Measurements from ENCODE around the gene NEGR1.

Gene NEGR1

GRCh38 chr1:71687376-71687775 is 595.0 kb downstream of the NEGR1 start:
- DNase-seq (ENCODE audit: low spot score): no peak

DNA sequence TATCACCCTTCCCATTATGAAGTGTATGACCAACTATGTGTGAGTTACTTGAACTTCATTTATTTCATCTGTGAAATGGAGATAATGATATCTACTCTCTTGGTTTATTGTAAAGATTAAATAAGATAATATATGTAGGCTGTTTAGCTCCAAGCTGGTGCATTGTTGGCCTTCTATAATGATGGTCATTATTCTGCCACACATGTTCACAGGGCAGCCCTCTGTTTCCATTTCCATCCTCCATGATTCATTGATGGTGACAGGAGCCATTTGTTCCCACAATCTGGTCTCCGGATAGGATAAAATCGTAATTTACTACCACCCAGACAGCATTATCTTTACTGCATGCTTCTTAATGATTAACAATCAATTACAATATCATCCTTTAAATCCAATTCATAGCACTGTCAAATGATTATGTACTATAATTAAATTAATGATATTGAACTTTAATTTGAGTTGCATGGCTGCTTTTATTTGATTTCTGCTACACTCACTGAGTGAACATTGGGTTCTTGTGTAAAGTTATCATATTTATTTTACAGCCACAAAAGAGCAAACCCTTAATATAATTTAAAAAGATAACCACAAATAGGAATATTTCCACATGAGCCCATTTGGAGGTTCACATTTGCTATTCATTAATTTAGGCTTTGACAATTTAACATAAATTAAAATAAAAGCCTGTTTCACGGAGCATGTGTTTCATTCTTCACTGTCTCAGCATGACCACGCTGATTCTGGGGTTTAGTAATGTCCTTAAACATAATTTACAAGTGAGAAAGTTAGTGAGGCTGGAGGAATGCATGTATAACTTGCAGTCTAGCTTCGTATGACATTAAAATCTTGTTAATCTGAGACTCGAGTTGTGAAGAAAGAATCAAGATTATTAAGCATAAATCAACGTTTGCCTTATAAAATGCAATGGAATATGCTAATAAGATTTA is 605.1 kb downstream of the NEGR1 start:
- no peak for DNase-seq (ENCODE audit: low spot score)

DNA sequence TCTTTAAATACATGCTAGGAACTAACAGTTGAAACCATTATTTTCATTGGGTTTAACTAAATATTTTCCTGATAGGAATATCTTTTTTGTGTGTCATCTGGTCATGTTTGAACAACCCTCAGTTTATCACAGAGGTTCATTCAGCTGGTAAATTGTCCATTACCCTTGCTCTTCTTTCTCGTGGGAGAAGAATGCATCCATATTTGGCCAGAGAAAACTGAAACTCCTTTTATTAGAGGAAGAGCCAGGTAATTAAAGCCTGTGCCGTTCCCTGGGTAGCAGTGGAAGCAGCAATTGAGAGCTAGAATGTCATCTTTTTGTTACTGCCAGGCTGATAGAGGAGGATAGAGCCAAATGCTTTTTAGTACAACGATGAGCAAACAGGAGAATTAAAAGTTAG is 614.3 kb downstream of the NEGR1 start:
- no peak for DNase-seq (ENCODE audit: low spot score)

- DNase-seq (ENCODE audit: low spot score): no peak
Observed at GRCh38 chr1:71667216-71667615, 615.1 kb downstream of the NEGR1 start.

GRCh38 chr1:71666609-71667008 is 615.7 kb downstream of the NEGR1 start:
- no peak for DNase-seq (ENCODE audit: low spot score)

DNA sequence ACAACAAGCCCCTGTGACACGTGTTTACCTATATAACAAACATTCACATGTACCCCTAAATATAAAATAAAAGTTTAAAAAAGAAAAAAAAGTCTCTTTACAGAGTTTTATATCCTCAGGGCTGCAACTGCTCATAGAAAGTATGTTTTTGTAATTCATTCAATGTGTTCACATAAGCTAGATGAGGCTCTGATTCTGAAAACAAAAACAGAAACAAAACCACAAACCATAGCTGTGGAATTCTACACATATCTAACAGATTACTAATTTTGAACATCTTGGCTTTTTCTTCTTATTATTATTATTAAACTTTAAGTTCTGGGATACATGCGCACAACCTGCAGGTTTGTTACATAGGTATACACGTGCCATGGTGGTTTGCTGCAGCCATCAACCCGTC is 621.9 kb downstream of the NEGR1 start:
- DNase-seq (ENCODE audit: low spot score): no peak

DNA sequence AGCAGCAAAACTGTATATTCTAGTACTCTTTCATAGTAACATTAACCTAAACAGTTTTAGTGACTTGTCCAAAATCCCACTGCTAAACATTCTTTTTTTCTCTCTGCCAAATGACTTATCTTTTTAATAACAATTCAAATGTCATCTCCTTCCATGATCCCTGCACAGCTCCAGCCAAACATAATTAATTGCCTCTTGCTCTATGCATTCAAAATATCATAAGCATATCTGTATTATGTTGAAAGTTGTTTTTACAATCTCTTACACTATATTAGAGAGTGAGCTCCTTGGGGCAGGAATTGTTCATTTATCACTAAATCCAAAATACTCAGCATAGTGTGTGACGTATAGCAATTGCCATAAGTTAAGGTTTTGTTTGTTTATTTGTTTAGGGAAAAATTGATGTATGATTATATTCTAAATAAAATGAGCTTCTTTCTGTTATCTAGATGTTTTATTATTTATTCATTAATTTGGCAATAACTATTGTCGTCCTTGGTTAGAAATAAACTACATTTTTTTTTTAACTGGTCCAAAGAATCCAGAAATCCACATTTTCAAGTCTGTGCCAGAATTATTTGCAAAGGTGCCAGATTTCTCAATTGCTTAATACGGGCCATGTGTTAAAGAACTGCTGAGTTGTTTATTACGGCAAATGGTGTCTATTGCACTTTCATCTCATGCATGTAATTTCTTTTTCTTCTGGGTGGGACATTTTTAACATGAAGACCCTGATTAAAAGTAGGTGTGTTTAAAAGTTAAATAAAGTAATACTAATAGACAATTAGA is 624.3 kb downstream of the NEGR1 start:
- DNase-seq (ENCODE audit: low spot score): no peak

DNA sequence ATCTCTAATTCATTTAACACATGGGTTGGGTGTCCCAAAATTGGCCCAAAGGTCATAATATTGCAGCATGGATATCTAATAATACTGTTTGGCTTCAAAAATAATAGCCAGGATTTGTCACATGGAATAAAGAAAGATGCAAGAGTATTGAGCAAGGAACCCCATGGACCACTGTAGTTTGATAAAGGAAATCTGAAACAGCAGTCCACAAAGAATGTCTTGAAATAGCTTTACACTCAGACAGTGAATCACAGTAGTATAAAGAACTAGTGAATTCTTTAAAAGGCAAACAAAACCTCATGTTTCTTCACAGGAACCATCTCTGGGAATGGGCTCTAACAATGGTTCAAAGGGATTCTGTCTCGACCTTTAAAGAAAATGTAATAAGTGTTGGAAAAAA is 625.4 kb downstream of the NEGR1 start:
- no peak for DNase-seq (ENCODE audit: low spot score)

DNA sequence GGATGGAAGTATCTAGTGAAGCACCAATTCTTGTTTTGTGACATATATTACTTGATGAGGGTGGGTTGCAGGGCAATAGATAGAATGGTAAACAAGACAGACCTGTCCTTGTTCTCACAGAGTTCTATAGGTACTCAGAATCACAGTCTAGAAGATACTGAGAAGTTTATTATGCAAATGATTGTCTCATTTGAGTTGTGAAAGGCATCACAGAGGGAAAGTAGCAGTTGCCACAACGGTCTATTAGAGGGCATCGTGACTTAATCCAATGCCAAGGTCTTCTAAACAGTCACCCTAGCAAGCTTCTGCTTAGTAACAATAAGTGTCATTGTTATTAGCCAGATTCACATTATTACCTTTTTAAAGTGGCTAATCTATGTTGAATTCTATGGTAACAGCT is 626.7 kb downstream of the NEGR1 start:
- DNase-seq (ENCODE audit: low spot score): no peak

DNA sequence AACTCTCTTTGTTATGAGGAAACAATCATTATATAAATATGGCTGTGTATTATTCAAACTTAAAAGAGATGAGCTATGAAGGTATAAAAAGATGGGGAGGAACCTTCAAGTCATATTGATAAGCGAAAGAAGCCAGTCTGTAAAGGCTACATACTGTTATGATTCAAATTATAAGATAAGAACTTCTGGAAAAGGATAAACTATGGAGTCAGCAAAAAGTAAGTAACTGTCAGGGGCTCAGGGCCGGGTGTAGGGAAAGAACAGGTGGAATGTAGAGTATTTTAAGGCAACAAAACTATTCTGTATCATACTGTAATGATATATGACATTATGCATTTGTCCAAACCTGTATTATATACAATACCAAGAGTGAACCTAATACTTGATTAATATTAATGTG is 628.4 kb downstream of the NEGR1 start:
- no peak for DNase-seq (ENCODE audit: low spot score)

DNA sequence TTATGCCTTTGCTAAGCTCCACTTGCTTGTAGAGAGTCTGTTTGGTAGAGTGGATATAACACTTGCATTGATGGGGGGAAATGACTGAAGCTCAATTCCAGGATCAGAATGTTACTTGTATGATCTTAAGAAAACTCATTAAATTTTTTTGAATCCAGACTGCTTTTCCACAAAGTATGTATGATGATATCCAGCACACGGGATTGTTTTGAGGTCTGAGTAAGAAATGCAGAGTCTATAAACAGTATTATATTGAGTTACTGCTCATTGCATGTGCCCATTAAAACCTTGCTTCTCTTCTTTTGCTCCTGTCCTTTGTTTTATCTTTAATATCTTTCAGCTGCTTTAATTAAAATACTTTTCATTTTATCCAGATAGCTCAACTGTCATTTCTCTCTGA is 631.1 kb downstream of the NEGR1 start:
- no peak for DNase-seq (ENCODE audit: low spot score)

GRCh38 chr1:71650119-71650518 is 632.2 kb downstream of the NEGR1 start:
- no peak for DNase-seq (ENCODE audit: low spot score)

GRCh38 chr1:71649608-71650007 is 632.7 kb downstream of the NEGR1 start:
- DNase-seq (ENCODE audit: low spot score): no peak

GRCh38 chr1:71647513-71648300 is 634.6 kb downstream of the NEGR1 start:
- DNase-seq (ENCODE audit: low spot score): no peak

- DNase-seq (ENCODE audit: low spot score): no peak
Observed at GRCh38 chr1:71645015-71645414, 637.3 kb downstream of the NEGR1 start.

DNA sequence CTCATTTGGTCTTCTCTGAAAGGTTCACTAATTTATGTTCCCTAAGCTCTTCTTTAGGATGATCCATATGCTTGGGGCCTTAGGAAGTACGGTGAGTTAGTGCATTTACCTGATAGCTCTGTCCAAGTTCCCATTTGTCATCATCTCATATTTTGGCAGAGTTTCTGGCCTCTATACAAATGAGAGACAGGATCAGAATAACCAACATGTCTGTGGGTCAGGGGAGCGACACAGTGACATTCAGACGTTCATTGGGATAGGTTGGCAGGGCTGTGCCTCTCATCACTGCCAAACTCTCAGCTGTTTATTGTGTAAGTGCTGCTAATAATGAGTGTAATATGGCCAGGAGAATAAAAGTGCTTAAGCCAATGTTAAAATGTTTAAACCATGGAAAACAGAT is 640.4 kb downstream of the NEGR1 start:
- no peak for DNase-seq (ENCODE audit: low spot score)

GRCh38 chr1:71640998-71641397 is 641.3 kb downstream of the NEGR1 start:
- no peak for DNase-seq (ENCODE audit: low spot score)

GRCh38 chr1:71640116-71640515 is 642.2 kb downstream of the NEGR1 start:
- DNase-seq (ENCODE audit: low spot score): no peak

- DNase-seq (ENCODE audit: low spot score): no peak
Observed at GRCh38 chr1:71638081-71638766, 644.1 kb downstream of the NEGR1 start.

GRCh38 chr1:71635568-71635967 is 646.8 kb downstream of the NEGR1 start:
- no peak for DNase-seq (ENCODE audit: low spot score)

DNA sequence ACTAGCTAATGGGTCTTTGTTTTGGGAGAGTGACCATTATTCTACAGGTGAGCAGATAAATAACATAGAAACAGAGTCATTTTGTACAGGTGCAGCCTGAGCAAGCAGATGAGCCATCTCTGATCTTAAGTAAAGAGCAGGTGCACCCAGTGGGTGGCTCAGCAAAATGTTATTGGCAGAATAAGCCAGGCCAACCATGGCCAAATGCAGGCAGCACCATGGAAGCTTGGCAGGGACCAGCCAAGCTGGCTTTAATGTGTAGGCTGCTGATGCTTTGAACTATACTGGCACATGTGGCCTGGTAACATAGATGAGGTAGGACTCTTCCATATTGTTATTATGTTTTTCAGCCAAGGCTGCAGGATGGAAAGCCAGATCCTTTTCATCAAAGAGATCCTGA is 648.2 kb downstream of the NEGR1 start:
- no peak for DNase-seq (ENCODE audit: low spot score)

DNA sequence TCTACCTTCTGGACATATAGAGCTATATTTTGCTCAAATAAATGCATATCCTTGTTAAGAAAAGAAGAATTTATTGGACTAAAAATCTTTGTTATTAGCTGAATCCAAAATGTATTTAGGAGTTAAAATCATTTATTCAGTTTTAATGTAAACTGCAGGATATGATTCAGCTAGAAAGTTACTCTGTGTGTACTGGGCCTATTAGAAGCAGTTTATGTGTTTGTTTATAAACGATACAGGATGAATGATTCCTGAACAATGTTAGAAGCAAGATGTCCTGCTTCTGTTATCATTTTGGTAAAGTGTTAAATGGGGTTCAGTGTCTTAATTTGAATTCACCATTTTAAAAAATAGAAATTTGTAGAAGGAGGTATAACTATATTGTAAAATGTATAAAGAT is 652.3 kb downstream of the NEGR1 start:
- DNase-seq (ENCODE audit: low spot score): no peak

Measured in left forelimb (tissue), 1 donor.